ENCODE measurements around the gene SHLD1.

DNA sequence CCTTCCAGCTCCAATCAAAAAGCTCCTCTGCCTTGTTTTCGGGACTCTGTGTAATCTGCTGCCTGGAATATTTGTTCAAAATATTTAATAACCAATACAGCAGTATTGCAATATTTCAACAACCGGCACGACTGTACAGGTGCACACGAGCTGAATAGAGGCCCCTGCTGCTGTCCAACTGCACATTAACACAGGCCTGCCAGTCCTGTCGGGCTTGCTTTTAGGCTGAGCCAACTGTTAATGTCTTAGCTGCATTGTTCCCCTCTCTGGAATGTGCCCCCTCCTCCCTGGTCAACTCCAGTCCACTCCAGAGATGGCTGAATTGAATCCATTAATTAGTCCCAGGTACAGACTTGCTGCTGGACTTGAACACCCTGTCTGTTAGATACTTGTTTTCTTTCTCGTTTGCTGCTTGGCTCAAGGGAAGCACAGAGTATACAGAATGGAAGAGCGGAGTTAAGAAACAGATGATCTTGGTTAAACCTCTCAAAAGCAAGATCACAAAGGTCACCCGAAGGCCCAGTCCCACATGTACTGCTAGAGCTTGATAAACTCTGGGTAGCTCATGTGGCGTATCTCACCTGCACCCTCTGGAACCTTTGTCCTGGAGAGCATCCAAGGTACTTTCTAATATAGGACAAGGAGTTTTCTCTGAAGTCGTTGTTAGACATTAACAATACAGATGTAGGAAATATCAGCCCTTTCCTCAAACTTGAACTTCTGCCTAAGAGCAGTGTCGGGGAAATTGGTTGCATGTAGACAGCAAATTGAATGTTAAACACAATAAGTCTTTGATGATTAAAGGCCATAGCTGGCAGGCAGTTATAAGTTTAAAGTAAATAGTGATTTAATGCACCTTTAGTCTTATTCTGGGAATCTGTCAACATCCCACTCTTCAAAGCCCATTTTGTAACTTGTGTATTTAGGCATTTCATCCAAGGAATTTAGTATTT is 31.9 kb downstream of the SHLD1 start:
- TF ChIP-seq, protein P1, sequence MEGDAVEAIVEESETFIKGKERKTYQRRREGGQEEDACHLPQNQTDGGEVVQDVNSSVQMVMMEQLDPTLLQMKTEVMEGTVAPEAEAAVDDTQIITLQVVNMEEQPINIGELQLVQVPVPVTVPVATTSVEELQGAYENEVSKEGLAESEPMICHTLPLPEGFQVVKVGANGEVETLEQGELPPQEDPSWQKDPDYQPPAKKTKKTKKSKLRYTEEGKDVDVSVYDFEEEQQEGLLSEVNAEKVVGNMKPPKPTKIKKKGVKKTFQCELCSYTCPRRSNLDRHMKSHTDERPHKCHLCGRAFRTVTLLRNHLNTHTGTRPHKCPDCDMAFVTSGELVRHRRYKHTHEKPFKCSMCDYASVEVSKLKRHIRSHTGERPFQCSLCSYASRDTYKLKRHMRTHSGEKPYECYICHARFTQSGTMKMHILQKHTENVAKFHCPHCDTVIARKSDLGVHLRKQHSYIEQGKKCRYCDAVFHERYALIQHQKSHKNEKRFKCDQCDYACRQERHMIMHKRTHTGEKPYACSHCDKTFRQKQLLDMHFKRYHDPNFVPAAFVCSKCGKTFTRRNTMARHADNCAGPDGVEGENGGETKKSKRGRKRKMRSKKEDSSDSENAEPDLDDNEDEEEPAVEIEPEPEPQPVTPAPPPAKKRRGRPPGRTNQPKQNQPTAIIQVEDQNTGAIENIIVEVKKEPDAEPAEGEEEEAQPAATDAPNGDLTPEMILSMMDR (IDR thresholded peaks at IDR 0.05; ENCODE audit: borderline replicate concordance, extremely low read depth, low read length, poor library complexity, severe bottlenecking), result no peak
- TF ChIP-seq EZH2 (IDR thresholded peaks at IDR 0.05; ENCODE audit: borderline replicate concordance, low read depth, low read length, severe bottlenecking), result no peak

All from DND-41 (cell line).